T-cell (primary cell): Measurements from ENCODE around the gene CCDC30. TPM values are rescaled to one million over a fixed set of nuclear protein-coding genes. Genes with fewer than 3 reads are reported as not detected.
A peak's percentile ranks its signal among the peaks of the same experiment; 100 is the strongest.

ENCODE experiments used
- ATAC-seq, 4 experiments: fragments of 200-7000 bp in 3 of 4; fragments of 150-1000 bp in 1 of 4; cut with Tn5 transposase; replicated peaks in 1 of 4; 1 replicate in 3 of 4; 2 replicates in 1 of 4; pipeline ENCODE4 v1.10.0; 2021; ENCODE audit warnings: moderate library complexity in 3 of 4, mild to moderate bottlenecking in 2 of 4, moderate number of reproducible peaks in 1 of 4
- CTCF ChIA-PET, 2 donors: fragments of 300-600 bp; sonication (Branson Sonifier 250); formaldehyde crosslinking; loops; one replicate each; lab custom pipeline; 2022; ENCODE audit warnings: antibody characterized with exemption in 2 of 2; lab: Charles Lee
- POLR2A ChIA-PET, 2 donors: fragments of 300-600 bp; sonication (Branson Sonifier 250); formaldehyde crosslinking; loops; one replicate each; lab custom pipeline; 2022; ENCODE audit warnings: antibody characterized with exemption in 2 of 2; lab: Charles Lee
- DNase-seq, 35 experiments: peaks; one replicate each; pipeline versions ENCODE4 v3.0.0 to v3.0.0-alpha.2; 2013 to 2023
- H3K27ac ChIP-seq: one replicate; pipeline ENCODE4 v1.5.1; 2013; ENCODE audit warnings: low read length
- H3K27me3 ChIP-seq, 2 experiments: replicated peaks in 1 of 2; 1 replicate in 1 of 2; 2 replicates in 1 of 2; pipeline versions ENCODE4 v1.6.1 to v1.7.0; 2013; ENCODE audit warnings: low read length in 1 of 2, mixed read lengths in 1 of 2; ENCODE audit not compliant: control insufficient read depth in 2 of 2, insufficient read depth in 2 of 2; ENCODE audit errors: extremely low read depth in 1 of 2
- H3K36me3 ChIP-seq, 2 donors: 1 replicate in 1 of 2; 2 replicates in 1 of 2; pipeline versions ENCODE4 v1.6.1 to v1.7.0; 2013; ENCODE audit warnings: low read length in 1 of 2; ENCODE audit not compliant: control insufficient read depth in 2 of 2, insufficient read depth in 1 of 2; ENCODE audit errors: extremely low read depth in 1 of 2
- H3K4me1 ChIP-seq, 2 experiments: 1 replicate in 1 of 2; 2 replicates in 1 of 2; pipeline versions ENCODE4 v1.6.1 to v1.7.0; 2013; ENCODE audit warnings: low read length in 2 of 2, mixed read lengths in 1 of 2; ENCODE audit not compliant: insufficient read depth in 2 of 2, control insufficient read depth in 1 of 2; ENCODE audit errors: extremely low read depth in 1 of 2
- H3K4me3 ChIP-seq, 2 donors: 1 replicate in 1 of 2; 2 replicates in 1 of 2; pipeline versions ENCODE4 v1.5.1 to v1.7.0; 2013; ENCODE audit warnings: mild to moderate bottlenecking in 2 of 2, low read length in 1 of 2, moderate library complexity in 1 of 2; ENCODE audit not compliant: control insufficient read depth in 1 of 2; ENCODE audit errors: extremely low read depth in 1 of 2
- H3K9me3 ChIP-seq: 2 replicates; pipeline ENCODE4 v1.7.0; 2013
- H3K27ac Mint-ChIP-seq, 2 donors: one replicate each; pipeline ENCODE4 v1.8.0; 2020 to 2021; ENCODE audit warnings: mild to moderate bottlenecking in 2 of 2, mixed read lengths in 2 of 2
- H3K27me3 Mint-ChIP-seq, 2 donors: one replicate each; pipeline ENCODE4 v1.8.0; 2021 to 2022; ENCODE audit warnings: mixed read lengths in 2 of 2
- H3K36me3 Mint-ChIP-seq: one replicate; pipeline ENCODE4 v1.8.0; 2021; ENCODE audit warnings: mixed read lengths
- H3K4me1 Mint-ChIP-seq, 3 donors: one replicate each; pipeline ENCODE4 v1.8.0; 2020 to 2022; ENCODE audit warnings: mixed read lengths in 3 of 3, mild to moderate bottlenecking in 1 of 3
- H3K4me3 Mint-ChIP-seq, 3 donors: one replicate each; pipeline ENCODE4 v1.8.0; 2020 to 2022; ENCODE audit warnings: mild to moderate bottlenecking in 3 of 3, mixed read lengths in 3 of 3, moderate library complexity in 3 of 3
- H3K9me3 Mint-ChIP-seq, 3 donors: one replicate each; pipeline ENCODE4 v1.8.0; 2020 to 2022; ENCODE audit warnings: mixed read lengths in 3 of 3
- WGBS: methylation state at CpG from one replicate; pipeline ENCODE4 v1.1.5; 2013; ENCODE audit warnings: missing lambda C conversion rate; ENCODE audit not compliant: insufficient coverage; 5-methylcytosine and 5-hydroxymethylcytosine counted together
- total RNA-seq, 35 experiments: library from RNA in 6 of 35; stranded (reverse) in 6 of 35; fragments of 120-200 nt in 1 of 35; gene quantifications; one replicate each; pipeline versions ENCODE4 v1.2.1 to v1.2.4 and lab custom pipeline; 2013 to 2026

The CCDC30 gene
- total RNA-seq (1 to 10 TPM; 3.3 to 6.3 (median 4.3) TPM), total RNA-seq (lab: John Stamatoyannopoulos, UW) (0.55 to 11.8 (median 3.7) reads per million in 29 experiments)
- 4.0 TPM for total RNA-seq (2013)

DNA sequence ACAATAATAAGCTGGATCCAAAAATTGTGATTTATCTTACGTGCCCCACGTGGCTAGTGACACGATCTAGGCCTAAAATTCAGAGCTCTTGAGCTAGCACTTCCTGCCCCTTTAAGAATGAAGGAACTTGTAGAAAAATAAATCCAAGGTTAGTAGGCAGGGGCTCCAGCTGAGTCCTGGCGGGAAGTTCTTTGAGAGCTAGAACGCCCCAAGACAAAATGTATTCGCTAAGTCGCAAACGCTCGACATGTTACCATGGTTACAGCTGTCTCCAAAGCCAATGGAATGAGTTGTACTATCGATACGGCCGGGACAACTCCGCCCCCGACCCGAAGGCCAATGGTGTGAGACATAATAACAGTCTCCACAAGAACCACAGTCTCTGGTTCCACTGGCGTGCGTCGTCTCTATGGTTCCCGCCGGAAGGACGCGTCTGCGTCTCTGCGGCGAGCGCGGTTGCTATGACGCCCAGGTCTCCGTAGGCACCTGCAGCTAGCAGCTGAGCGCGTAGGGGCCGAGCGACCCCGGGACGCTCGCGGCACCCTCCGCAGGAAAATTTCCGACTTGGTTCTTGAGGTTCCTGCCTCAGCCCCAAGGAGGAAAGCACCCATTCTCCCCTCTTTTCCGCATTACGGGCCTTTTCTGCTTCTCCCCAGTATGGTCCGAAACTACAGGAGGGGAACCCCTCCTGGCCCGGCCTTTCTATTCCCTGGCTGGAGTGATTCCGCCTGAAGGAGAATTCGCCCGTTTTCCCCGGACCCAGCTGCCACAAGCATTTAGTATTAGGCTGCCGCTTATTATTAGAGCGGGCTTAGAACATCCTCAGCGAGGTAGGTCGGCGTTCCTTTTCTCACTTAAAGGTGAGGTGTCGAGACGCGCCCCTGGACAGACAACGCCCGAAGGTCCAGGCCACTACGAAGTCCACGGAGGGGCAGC, at the start of gene CCDC30:
CCDC30 (plus strand) TSS at position 459 of the 936 bp plus-strand sequence. CDS start 17,266 bp downstream, outside the sequence.
- peak within 1 kb of the TSS; percentile 82 to 87 (median 85) for H3K4me3 Mint-ChIP-seq
- ATAC-seq: peak; percentile 95 to 100 (median 100)
- H3K36me3 Mint-ChIP-seq: peaks cover 38% of the 10 kb centered on the region
- ChIA-PET POLR2A (interaction anchor here in 1 of 2 donors (0.6 to 1.3 kb wide), 2 partner anchors 21 to 220 kb away, joined by 5 to 6 read pairs; partner anchors contain the start of gene YBX1), CTCF (interaction anchor here in 1 of 2 donors (1.0 kb wide), 1 partner anchor 129 kb away, joined by 3 read pairs; no protein-coding TSS in a partner anchor)
- peaks cover 4 to 11% of the 10 kb centered on the region in 2 experiments for H3K4me1 ChIP-seq
- H3K27me3 Mint-ChIP-seq: peaks cover 0 to 2% of the 10 kb centered on the region in 2 donors
- no peaks in the 10 kb centered on the region for H3K9me3 Mint-ChIP-seq
- peak within 1 kb of the TSS; percentile 88 to 91 for H3K27ac Mint-ChIP-seq
- no peaks in the 10 kb centered on the region for H3K9me3 ChIP-seq
- peaks cover 40 to 49% (median 46%) of the 10 kb centered on the region in 3 donors for H3K4me1 Mint-ChIP-seq
- H3K27ac ChIP-seq: peak within 1 kb of the TSS; percentile 75
- peak; percentile 81 to 99 (median 97) for DNase-seq
- 3% methylated on average over 50 of the region's 59 CpGs for WGBS
- H3K27me3 ChIP-seq: no peaks in the 10 kb centered on the region
- H3K36me3 ChIP-seq: peaks cover 0 to 31% of the 10 kb centered on the region in 2 donors
- H3K4me3 ChIP-seq: peak within 1 kb of the TSS; percentile 44 to 45

DNA sequence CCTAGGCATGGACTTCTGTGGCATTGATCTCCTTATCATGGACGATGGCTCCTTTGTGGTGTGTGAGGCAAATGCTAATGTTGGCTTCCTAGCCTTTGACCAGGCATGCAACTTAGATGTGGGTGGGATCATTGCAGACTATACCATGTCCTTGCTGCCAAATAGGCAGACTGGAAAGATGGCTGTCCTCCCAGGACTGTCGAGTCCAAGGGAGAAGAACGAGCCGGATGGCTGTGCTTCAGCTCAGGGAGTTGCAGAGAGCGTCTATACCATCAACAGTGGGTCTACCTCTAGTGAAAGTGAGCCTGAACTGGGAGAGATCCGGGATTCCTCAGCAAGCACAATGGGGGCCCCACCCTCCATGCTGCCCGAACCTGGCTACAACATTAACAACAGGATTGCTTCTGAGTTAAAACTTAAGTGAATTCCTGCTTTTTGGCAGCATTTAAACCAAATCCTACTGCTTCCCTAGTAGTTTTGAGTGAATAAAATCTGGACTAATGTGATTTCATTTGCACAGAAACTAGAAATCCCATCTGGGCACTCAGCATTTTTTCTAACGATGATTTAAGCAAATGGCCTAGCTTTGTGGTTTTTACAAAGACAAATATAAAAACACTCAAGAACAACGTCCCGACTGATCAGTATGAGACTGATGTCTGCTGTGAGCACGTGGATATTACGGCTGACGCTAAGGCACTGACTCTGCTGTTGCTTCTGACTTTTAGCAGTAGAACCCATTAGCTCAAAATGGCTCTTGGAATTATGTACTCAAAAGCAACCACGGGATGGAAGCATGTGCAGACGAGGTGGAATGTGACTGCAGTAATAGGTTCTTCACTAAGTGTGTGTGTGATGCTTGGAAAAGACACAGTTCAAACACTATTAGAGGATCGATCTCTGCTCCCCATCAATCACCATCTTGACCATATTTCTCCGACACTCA, 48.3 kb upstream of the CCDC30 start:
- WGBS: 90% methylated on average over 12 of the region's 17 CpGs
- Mint-ChIP-seq H3K4me3 (no peak overlapping the region), H3K9me3 (no peaks in the 10 kb centered on the region), H3K27ac (no peak overlapping the region), H3K27me3 (peaks cover 10 to 11% of the 10 kb centered on the region in 2 donors), H3K36me3 (no peaks in the 10 kb centered on the region), H3K4me1 (no peaks in the 10 kb centered on the region)
- H3K36me3 ChIP-seq: no peaks in the 10 kb centered on the region
- H3K27ac ChIP-seq: no peak overlapping the region
- H3K4me3 ChIP-seq: no peak overlapping the region
- H3K27me3 ChIP-seq: peaks cover 0 to 9% of the 10 kb centered on the region in 2 experiments
- no peaks in the 10 kb centered on the region for H3K9me3 ChIP-seq
- no peak for DNase-seq
- no peak for ATAC-seq
- ChIA-PET POLR2A (no interaction called here), CTCF (no interaction called here)
- H3K4me1 ChIP-seq: no peaks in the 10 kb centered on the region

DNA sequence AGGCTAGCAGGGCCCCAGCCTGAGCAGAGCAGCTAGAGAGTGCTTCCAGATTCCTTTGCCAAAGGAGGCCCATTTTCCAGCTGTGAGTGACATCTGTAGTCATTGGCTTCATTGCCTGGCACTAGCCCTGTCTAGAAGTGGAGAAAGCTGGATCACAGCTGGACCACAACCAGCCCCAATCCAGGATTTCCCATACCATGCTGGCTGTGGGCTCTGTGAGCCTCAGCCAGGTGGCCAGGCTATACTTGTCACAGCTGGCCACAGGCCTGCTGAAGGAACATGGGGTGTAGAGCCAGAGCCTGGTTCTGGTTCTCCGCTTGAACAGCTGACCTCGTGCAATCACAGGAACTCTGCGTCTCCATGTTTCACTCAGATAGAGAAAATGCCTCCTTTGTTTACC, 45.9 kb upstream of the CCDC30 start:
- Mint-ChIP-seq H3K27me3 (peaks cover 11 to 12% of the 10 kb centered on the region in 2 donors), H3K4me3 (no peak overlapping the region), H3K36me3 (no peaks in the 10 kb centered on the region), H3K27ac (no peak overlapping the region), H3K9me3 (no peaks in the 10 kb centered on the region), H3K4me1 (no peaks in the 10 kb centered on the region)
- ATAC-seq: no peak
- Histone ChIP-seq H3K27me3 (peaks cover 0 to 17% of the 10 kb centered on the region in 2 experiments), H3K4me3 (no peak overlapping the region), H3K36me3 (no peaks in the 10 kb centered on the region), H3K4me1 (no peaks in the 10 kb centered on the region), H3K9me3 (no peaks in the 10 kb centered on the region), H3K27ac (no peak overlapping the region)
- 30% methylated on average over 2 of the region's 3 CpGs for WGBS
- POLR2A ChIA-PET: no interaction called here
- no peak for DNase-seq
- CTCF ChIA-PET: no interaction called here

DNA sequence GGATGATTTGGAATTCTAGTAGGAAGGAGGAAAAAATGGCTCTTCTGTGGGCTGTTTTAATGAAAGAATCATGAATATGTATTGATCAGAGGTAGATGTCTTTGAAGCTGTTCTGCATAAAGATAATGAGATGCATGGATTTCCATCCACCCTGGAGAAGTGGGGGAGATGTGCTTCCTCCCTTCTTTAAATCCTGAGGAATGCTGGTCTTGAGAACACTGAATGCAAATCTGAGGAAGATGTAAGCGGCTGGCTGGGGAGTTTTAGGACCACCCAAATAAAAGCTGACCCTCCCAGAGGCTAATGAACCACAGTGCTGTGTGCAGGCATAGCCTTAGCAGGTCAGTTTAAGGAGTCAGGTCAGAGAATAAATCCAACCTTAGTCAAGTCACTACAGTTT, 44.6 kb upstream of the CCDC30 start:
- Mint-ChIP-seq H3K27ac (no peak overlapping the region), H3K27me3 (peaks cover 8 to 12% of the 10 kb centered on the region in 2 donors), H3K4me3 (no peak overlapping the region), H3K36me3 (no peaks in the 10 kb centered on the region), H3K9me3 (no peaks in the 10 kb centered on the region), H3K4me1 (no peaks in the 10 kb centered on the region)
- CTCF ChIA-PET: no interaction called here
- POLR2A ChIA-PET: no interaction called here
- Histone ChIP-seq H3K27me3 (peaks cover 0 to 19% of the 10 kb centered on the region in 2 experiments), H3K9me3 (no peaks in the 10 kb centered on the region), H3K36me3 (no peaks in the 10 kb centered on the region), H3K4me1 (no peaks in the 10 kb centered on the region), H3K4me3 (no peak overlapping the region), H3K27ac (no peak overlapping the region)
- ATAC-seq (no peak), DNase-seq (no peak)
- WGBS: no CpG with 5 or more reads among the region's 1 CpG

DNA sequence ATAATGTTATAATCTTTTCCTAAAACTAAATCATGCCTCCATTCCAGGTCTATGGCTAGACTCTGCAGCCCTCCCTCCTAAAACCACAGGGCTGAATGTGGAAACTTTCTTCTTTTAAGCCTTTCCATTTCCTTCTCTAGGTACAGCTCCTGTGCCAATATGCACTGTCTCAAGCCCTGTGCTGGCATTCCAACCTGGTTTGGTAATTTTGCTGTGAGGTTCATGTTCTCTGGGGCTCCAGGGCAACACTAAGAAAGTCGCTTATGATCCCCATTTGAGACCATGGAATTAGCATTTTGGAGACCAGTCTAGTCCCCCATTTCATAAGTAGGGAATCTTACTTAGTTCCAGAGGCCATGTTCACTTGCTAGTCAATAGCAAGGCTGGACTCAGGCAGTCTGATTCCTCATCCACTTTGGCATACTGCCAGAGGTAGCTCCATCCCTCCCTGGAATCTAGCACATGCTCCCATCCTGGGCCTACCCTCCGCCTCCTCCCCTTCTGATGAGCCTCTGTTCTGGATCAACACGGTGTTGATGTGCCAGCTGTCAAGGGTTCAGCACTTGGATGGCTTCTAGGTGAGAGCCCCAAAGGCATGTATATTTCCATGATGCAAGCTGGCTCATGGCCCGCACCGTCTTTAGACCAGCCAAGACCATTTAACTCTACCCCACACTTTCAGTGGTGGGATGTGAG, 43.8 kb upstream of the CCDC30 start:
- Mint-ChIP-seq H3K36me3 (no peaks in the 10 kb centered on the region), H3K4me1 (no peaks in the 10 kb centered on the region), H3K4me3 (no peak overlapping the region), H3K9me3 (no peaks in the 10 kb centered on the region), H3K27me3 (peaks cover 10% of the 10 kb centered on the region in 2 donors), H3K27ac (no peak overlapping the region)
- no peak for DNase-seq
- no peak for ATAC-seq
- no peaks in the 10 kb centered on the region for H3K4me1 ChIP-seq
- ChIA-PET CTCF (no interaction called here), POLR2A (no interaction called here)
- no peak overlapping the region for H3K27ac ChIP-seq
- no peak overlapping the region for H3K4me3 ChIP-seq
- no peaks in the 10 kb centered on the region for H3K9me3 ChIP-seq
- H3K36me3 ChIP-seq: no peaks in the 10 kb centered on the region
- 92% methylated on average over 3 of the region's 5 CpGs for WGBS
- peaks cover 0 to 17% of the 10 kb centered on the region in 2 experiments for H3K27me3 ChIP-seq
